Mucosa of stomach (tissue), 1 donor: ENCODE results near the gene TEX26.
"Not testable (repeated sequence)": the region's sequence is repeated elsewhere in the genome, so short reads cannot be mapped to it uniquely, and the experiment has no call there.

ENCODE experiments used
- H3K27me3 ChIP-seq: one replicate; pipeline ENCODE4 v1.7.0; 2013; ENCODE audit warnings: mild to moderate bottlenecking, low read length; ENCODE audit not compliant: control insufficient read depth, insufficient read depth
- H3K36me3 ChIP-seq: one replicate; pipeline ENCODE4 v1.7.0; 2013; ENCODE audit warnings: low read length; ENCODE audit not compliant: control insufficient read depth, insufficient read depth
- H3K4me1 ChIP-seq: one replicate; pipeline ENCODE4 v1.7.0; 2013; ENCODE audit warnings: mild to moderate bottlenecking, low read length; ENCODE audit not compliant: control insufficient read depth, insufficient read depth
- H3K4me3 ChIP-seq: one replicate; pipeline ENCODE4 v1.7.0; 2013; ENCODE audit warnings: low read length
- H3K9ac ChIP-seq: one replicate; pipeline ENCODE4 v1.7.0; 2013; ENCODE audit warnings: mild to moderate bottlenecking, low read length, moderate library complexity
- H3K9me3 ChIP-seq: one replicate; pipeline ENCODE4 v1.7.0; 2013; ENCODE audit warnings: mild to moderate bottlenecking, low read length, moderate library complexity; ENCODE audit not compliant: control insufficient read depth
- donor health status: Pancreatic carcinoma.

The TEX26 gene

GRCh38 chr13:30925429-30925828 lies 7.0 kb upstream of the TEX26 start:
- H3K9me3 ChIP-seq = no peaks in the 10 kb centered on the region
- H3K36me3 ChIP-seq = no peaks in the 10 kb centered on the region
- no peaks in the 10 kb centered on the region for H3K4me1 ChIP-seq
- H3K9ac ChIP-seq = no peak overlapping the region
- no peak overlapping the region for H3K4me3 ChIP-seq
- H3K27me3 ChIP-seq = no peaks in the 10 kb centered on the region

- Histone ChIP-seq H3K9ac (no peak overlapping the region), H3K27me3 (peaks cover under 1% of the 10 kb centered on the region), H3K4me1 (no peaks in the 10 kb centered on the region), H3K9me3 (no peaks in the 10 kb centered on the region), H3K4me3 (no peak overlapping the region), H3K36me3 (no peaks in the 10 kb centered on the region)
Measured at GRCh38 chr13:30926781-30927180, 5.7 kb upstream of the TEX26 start.

- not testable (repeated sequence) for H3K4me3 ChIP-seq, H3K9ac ChIP-seq, H3K9me3 ChIP-seq, H3K4me1 ChIP-seq, H3K36me3 ChIP-seq, H3K27me3 ChIP-seq
Measured at GRCh38 chr13:30927188-30927587, 5.3 kb upstream of the TEX26 start.

GRCh38 chr13:30927595-30927994 lies 4.9 kb upstream of the TEX26 start:
- Histone ChIP-seq H3K9ac (no peak overlapping the region), H3K4me1 (no peaks in the 10 kb centered on the region), H3K9me3 (no peaks in the 10 kb centered on the region), H3K36me3 (no peaks in the 10 kb centered on the region), H3K4me3 (no peak overlapping the region), H3K27me3 (peaks cover 9% of the 10 kb centered on the region)

- Histone ChIP-seq H3K36me3 (no peaks in the 10 kb centered on the region), H3K27me3 (peaks cover 16% of the 10 kb centered on the region), H3K9me3 (no peaks in the 10 kb centered on the region), H3K4me3 (no peak overlapping the region), H3K4me1 (no peaks in the 10 kb centered on the region), H3K9ac (no peak overlapping the region)
Measured at GRCh38 chr13:30928978-30929377, 3.5 kb upstream of the TEX26 start.

GRCh38 chr13:30933354-30933670 lies 856 bp downstream of the TEX26 start:
- H3K9ac ChIP-seq = no peak overlapping the region
- H3K27me3 ChIP-seq = peaks cover 16% of the 10 kb centered on the region
- no peaks in the 10 kb centered on the region for H3K36me3 ChIP-seq
- H3K4me3 ChIP-seq = no peak overlapping the region
- no peaks in the 10 kb centered on the region for H3K4me1 ChIP-seq
- H3K9me3 ChIP-seq = no peaks in the 10 kb centered on the region

- Histone ChIP-seq H3K4me1 (no peaks in the 10 kb centered on the region), H3K4me3 (no peak overlapping the region), H3K27me3 (peaks cover 16% of the 10 kb centered on the region), H3K9ac (no peak overlapping the region), H3K9me3 (no peaks in the 10 kb centered on the region), H3K36me3 (no peaks in the 10 kb centered on the region)
Measured at GRCh38 chr13:30934381-30934780, 1.9 kb downstream of the TEX26 start.

GRCh38 chr13:30934803-30935202 lies 2.3 kb downstream of the TEX26 start:
- H3K9ac ChIP-seq = no peak overlapping the region
- no peaks in the 10 kb centered on the region for H3K36me3 ChIP-seq
- H3K9me3 ChIP-seq = no peaks in the 10 kb centered on the region
- peaks cover 16% of the 10 kb centered on the region for H3K27me3 ChIP-seq
- no peaks in the 10 kb centered on the region for H3K4me1 ChIP-seq
- H3K4me3 ChIP-seq = no peak overlapping the region

- H3K9me3 ChIP-seq = no peaks in the 10 kb centered on the region
- no peak overlapping the region for H3K9ac ChIP-seq
- no peaks in the 10 kb centered on the region for H3K36me3 ChIP-seq
- peaks cover 13% of the 10 kb centered on the region for H3K27me3 ChIP-seq
- H3K4me1 ChIP-seq = no peaks in the 10 kb centered on the region
- H3K4me3 ChIP-seq = no peak overlapping the region
Measured at GRCh38 chr13:30936971-30937370, 4.5 kb downstream of the TEX26 start.

- Histone ChIP-seq H3K4me3 (no peak overlapping the region), H3K27me3 (no peaks in the 10 kb centered on the region), H3K36me3 (no peaks in the 10 kb centered on the region), H3K9me3 (no peaks in the 10 kb centered on the region), H3K4me1 (no peaks in the 10 kb centered on the region), H3K9ac (no peak overlapping the region)
Measured at GRCh38 chr13:30943881-30944280, 11.4 kb downstream of the TEX26 start.

GRCh38 chr13:30957258-30957943 lies 24.9 kb downstream of the TEX26 start:
- no peak overlapping the region for H3K9ac ChIP-seq
- H3K4me1 ChIP-seq = no peaks in the 10 kb centered on the region
- H3K36me3 ChIP-seq = no peaks in the 10 kb centered on the region
- H3K27me3 ChIP-seq = no peaks in the 10 kb centered on the region
- no peak overlapping the region for H3K4me3 ChIP-seq
- H3K9me3 ChIP-seq = no peaks in the 10 kb centered on the region

GRCh38 chr13:30959678-30960077 lies 27.2 kb downstream of the TEX26 start:
- no peaks in the 10 kb centered on the region for H3K27me3 ChIP-seq
- no peaks in the 10 kb centered on the region for H3K36me3 ChIP-seq
- H3K9me3 ChIP-seq = no peaks in the 10 kb centered on the region
- H3K9ac ChIP-seq = no peak overlapping the region
- H3K4me1 ChIP-seq = peaks cover 7% of the 10 kb centered on the region
- H3K4me3 ChIP-seq = no peak overlapping the region

GRCh38 chr13:30963791-30964190 lies 31.3 kb downstream of the TEX26 start:
- H3K9me3 ChIP-seq = no peaks in the 10 kb centered on the region

More at GRCh38 chr13:30963791-30964190, 31.3 kb downstream of the TEX26 start:
- H3K9ac ChIP-seq = no peak overlapping the region
- H3K27me3 ChIP-seq = no peaks in the 10 kb centered on the region
- peaks cover 7% of the 10 kb centered on the region for H3K4me1 ChIP-seq
- H3K4me3 ChIP-seq = peak overlapping the region; percentile 26
- H3K36me3 ChIP-seq = no peaks in the 10 kb centered on the region
